COLO668 (cell line): ENCODE measurements around the gene SHQ1.

Experiments used
- DNase-seq: peaks from one replicate; lab custom pipeline; 2025; ENCODE audit not compliant: unreplicated experiment; lab: John Stamatoyannopoulos, UW

Gene SHQ1

GRCh38 chr3:72855001-72855400 is 6.8 kb upstream of the SHQ1 start:
- DNase-seq = no peak

- no peak for DNase-seq
Observed at GRCh38 chr3:72848703-72849081, 447 bp upstream of the SHQ1 start.

GRCh38 chr3:72847282-72847681 is 963 bp downstream of the SHQ1 start:
- no peak for DNase-seq

GRCh38 chr3:72846166-72846565 is 2.1 kb downstream of the SHQ1 start:
- DNase-seq = no peak

- DNase-seq = no peak
Observed at GRCh38 chr3:72844436-72844993, 3.7 kb downstream of the SHQ1 start.

- DNase-seq = no peak
Observed at GRCh38 chr3:72839057-72839456, 9.2 kb downstream of the SHQ1 start.

GRCh38 chr3:72836923-72837322 is 11.3 kb downstream of the SHQ1 start:
- DNase-seq = no peak

- DNase-seq = no peak
Observed at GRCh38 chr3:72836416-72836815, 11.8 kb downstream of the SHQ1 start.

- no peak for DNase-seq
Observed at GRCh38 chr3:72830452-72831223, 17.6 kb downstream of the SHQ1 start.

- DNase-seq = no peak
Observed at GRCh38 chr3:72829701-72830100, 18.5 kb downstream of the SHQ1 start.

GRCh38 chr3:72821161-72821781 is 27.0 kb downstream of the SHQ1 start:
- DNase-seq = peak; percentile 21

- no peak for DNase-seq
Observed at GRCh38 chr3:72820415-72820814, 27.8 kb downstream of the SHQ1 start.

GRCh38 chr3:72818905-72819304 is 29.3 kb downstream of the SHQ1 start:
- DNase-seq = no peak

- DNase-seq = no peak
Observed at GRCh38 chr3:72818092-72818773, 30.0 kb downstream of the SHQ1 start.

GRCh38 chr3:72816862-72817355 is 31.3 kb downstream of the SHQ1 start:
- no peak for DNase-seq

- DNase-seq = no peak
Observed at GRCh38 chr3:72814308-72814707, 33.9 kb downstream of the SHQ1 start.

GRCh38 chr3:72812201-72812600 is 36.0 kb downstream of the SHQ1 start:
- DNase-seq = no peak

GRCh38 chr3:72811571-72811970 is 36.7 kb downstream of the SHQ1 start:
- DNase-seq = no peak

- peak; percentile 42 for DNase-seq
Observed at GRCh38 chr3:72810659-72811434, 37.4 kb downstream of the SHQ1 start.

GRCh38 chr3:72810063-72810462 is 38.2 kb downstream of the SHQ1 start:
- no peak for DNase-seq

GRCh38 chr3:72804361-72804760 is 43.9 kb downstream of the SHQ1 start:
- no peak for DNase-seq
